GM18508 (cell line): Measurements from ENCODE around the gene FAM181A.

Experiments
- ATAC-seq: cut with Tn5 transposase; IDR thresholded peaks from one replicate; pipeline ENCODE4 v1.9.1; 2021; ENCODE audit warnings: moderate number of reproducible peaks; ENCODE audit not compliant: insufficient read depth, unreplicated experiment

Gene FAM181A

GRCh38 chr14:93926873-93927799 is at the start of gene FAM181A:
FAM181A (plus strand) TSS chr14:93927344; CDS start chr14:93928286, 942 bp downstream.
- ATAC-seq = no peak

- no peak for ATAC-seq
Measured at GRCh38 chr14:93878212-93878611, 48.9 kb upstream of the FAM181A start.

- no peak for ATAC-seq
Measured at GRCh38 chr14:93878871-93879270, 48.3 kb upstream of the FAM181A start.

GRCh38 chr14:93879362-93879983 is 47.7 kb upstream of the FAM181A start:
- no peak for ATAC-seq

- ATAC-seq = no peak
Measured at GRCh38 chr14:93880021-93880820, 46.9 kb upstream of the FAM181A start.

GRCh38 chr14:93884950-93885349 is 42.2 kb upstream of the FAM181A start:
- no peak for ATAC-seq

- ATAC-seq = no peak
Measured at GRCh38 chr14:93888995-93889394, 38.1 kb upstream of the FAM181A start.

GRCh38 chr14:93889739-93890483 is 37.2 kb upstream of the FAM181A start:
- no peak for ATAC-seq

- no peak for ATAC-seq
Measured at GRCh38 chr14:93891756-93892504, 35.2 kb upstream of the FAM181A start.

GRCh38 chr14:93892505-93892839 is 34.7 kb upstream of the FAM181A start:
- no peak for ATAC-seq

- no peak for ATAC-seq
Measured at GRCh38 chr14:93892923-93893558, 34.1 kb upstream of the FAM181A start.

- no peak for ATAC-seq
Measured at GRCh38 chr14:93893661-93894261, 33.4 kb upstream of the FAM181A start.

GRCh38 chr14:93895023-93895604 is 32.0 kb upstream of the FAM181A start:
- ATAC-seq = no peak

GRCh38 chr14:93897476-93897845 is 29.7 kb upstream of the FAM181A start:
- ATAC-seq = no peak

- no peak for ATAC-seq
Measured at GRCh38 chr14:93898081-93898611, 29.0 kb upstream of the FAM181A start.

GRCh38 chr14:93898731-93899130 is 28.4 kb upstream of the FAM181A start:
- no peak for ATAC-seq

GRCh38 chr14:93901813-93902212 is 25.3 kb upstream of the FAM181A start:
- no peak for ATAC-seq
